AG09309 (cell line): ENCODE data around the gene BTBD6.

ENCODE experiments used
- DNase-seq: peaks from one replicate; pipeline ENCODE4 v3.0.0-alpha.2; 2010; ENCODE audit warnings: low read depth
- H3K4me3 ChIP-seq: 2 replicates; pipeline ENCODE4 v1.5.1; 2011; ENCODE audit warnings: mild to moderate bottlenecking, low read depth, low read length, moderate library complexity; ENCODE audit not compliant: control insufficient read depth
- TF ChIP-seq, protein P1 (sequence below): IDR thresholded peaks from 2 replicates; pipeline ENCODE4 v1.5.1; 2011; ENCODE audit warnings: mild to moderate bottlenecking, low read depth, low read length, inconsistent platforms; ENCODE audit not compliant: insufficient read depth, control insufficient read depth; ENCODE audit errors: missing control alignments

BTBD6 gene

DNA sequence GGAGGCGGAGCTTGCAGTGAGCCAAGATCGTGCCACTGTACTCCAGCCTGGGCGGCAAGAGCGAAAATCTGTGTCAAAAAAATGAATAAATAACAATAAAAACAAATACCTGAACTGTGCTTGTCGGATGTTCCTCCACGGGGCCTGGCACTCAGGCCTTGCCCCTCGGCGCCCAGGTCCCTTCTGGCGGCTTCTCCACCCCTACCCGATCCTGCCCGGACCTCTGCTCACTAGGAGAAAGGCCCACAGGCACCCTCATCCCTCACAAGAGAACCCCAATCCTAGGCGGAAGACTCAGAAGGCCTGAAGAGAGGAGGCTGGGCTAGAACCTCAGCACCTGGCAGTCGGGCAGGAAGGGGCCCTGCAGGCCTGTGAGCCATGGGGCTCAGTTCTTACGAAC is 21.0 kb upstream of the BTBD6 start:
- TF ChIP-seq, protein P1, sequence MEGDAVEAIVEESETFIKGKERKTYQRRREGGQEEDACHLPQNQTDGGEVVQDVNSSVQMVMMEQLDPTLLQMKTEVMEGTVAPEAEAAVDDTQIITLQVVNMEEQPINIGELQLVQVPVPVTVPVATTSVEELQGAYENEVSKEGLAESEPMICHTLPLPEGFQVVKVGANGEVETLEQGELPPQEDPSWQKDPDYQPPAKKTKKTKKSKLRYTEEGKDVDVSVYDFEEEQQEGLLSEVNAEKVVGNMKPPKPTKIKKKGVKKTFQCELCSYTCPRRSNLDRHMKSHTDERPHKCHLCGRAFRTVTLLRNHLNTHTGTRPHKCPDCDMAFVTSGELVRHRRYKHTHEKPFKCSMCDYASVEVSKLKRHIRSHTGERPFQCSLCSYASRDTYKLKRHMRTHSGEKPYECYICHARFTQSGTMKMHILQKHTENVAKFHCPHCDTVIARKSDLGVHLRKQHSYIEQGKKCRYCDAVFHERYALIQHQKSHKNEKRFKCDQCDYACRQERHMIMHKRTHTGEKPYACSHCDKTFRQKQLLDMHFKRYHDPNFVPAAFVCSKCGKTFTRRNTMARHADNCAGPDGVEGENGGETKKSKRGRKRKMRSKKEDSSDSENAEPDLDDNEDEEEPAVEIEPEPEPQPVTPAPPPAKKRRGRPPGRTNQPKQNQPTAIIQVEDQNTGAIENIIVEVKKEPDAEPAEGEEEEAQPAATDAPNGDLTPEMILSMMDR: no peak
- H3K4me3 ChIP-seq: no peak overlapping the region
- no peak for DNase-seq

DNA sequence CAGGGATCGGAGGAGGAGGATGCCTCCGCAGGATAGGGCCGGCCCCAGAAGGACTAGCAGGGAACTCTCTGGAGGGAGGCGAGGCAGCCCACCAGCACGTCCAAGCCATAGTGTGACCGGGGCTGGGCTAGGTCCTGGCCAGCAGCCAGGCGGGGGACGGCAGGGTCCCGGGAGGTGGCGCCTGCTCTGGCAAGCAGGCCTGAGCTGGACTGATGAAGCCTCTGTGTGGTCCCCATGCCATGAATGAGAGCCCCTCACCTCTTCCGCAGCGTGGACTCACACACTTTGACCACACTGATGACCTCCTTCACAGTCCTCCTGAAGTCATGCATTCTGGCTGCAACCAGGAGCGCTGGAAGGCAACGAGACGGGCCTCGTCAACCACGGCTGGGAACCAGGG is 19.8 kb upstream of the BTBD6 start:
- TF ChIP-seq, protein P1: no peak
- no peak overlapping the region for H3K4me3 ChIP-seq
- DNase-seq: no peak

DNA sequence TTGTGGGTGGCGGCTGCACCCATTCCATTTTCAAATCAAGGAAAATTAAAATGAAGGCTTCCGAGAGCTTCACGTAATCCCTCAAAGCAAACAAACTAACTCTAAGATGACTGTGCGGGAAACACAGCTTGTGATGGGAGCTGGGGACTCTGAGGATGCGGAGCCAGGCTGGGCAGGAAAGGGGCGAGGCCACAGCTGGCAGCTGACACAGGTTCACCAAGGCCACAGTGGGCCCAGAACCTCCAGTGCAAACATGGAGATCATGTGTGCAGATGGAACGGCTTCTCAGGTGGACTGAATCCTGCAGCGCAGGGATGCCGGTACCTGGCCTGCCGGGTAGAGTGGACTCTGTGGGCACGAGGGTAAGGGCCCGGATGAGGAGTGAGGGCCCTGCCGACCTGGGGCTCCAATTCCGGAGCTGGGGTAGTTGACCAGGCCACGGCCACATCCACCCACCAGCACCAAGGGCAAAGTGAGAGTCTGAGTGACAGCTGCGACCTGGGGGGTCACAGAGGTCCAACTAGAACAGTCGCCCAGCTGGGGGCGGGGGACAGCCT is 19.2 kb upstream of the BTBD6 start:
- TF ChIP-seq, protein P1: no peak
- no peak for DNase-seq
- no peak overlapping the region for H3K4me3 ChIP-seq

DNA sequence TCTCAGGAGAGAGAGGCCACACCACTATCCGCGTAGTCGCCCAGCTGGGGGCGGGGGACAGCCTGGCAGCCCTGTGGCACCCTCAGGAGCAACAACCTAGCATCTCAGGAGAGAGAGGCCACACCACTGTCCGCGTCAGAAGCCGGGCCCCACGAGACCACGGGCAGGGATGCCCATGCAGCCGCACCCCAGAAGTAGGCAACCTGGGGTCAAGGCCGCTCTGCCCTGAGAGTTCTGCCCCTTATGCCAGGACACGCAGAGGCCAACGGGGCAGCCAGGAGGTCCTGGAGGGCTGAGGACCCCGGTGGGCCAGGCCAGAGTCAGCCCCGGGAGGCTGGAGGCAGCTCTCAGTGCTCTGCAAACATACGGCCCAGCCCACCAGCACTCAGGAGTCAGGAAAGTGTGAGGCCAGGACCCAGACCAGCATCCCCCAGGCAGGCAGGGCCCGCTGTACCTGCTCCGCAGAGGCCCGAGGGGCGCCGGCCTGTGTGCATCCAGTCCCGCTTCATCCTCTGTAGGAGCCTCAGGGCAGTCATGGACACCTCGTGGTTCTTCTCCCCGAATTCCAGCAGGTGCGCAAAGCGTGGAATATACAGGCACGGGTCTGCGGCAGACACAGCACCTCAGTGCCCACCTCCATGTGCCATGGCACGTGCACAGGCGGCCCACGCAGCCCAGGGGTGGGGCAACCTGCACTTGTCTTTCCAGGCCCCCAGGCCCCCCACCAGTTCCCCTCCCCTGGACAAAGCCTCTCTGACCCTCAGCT is 7.3 kb upstream of the BTBD6 start:
- H3K4me3 ChIP-seq: no peak overlapping the region
- no peak for DNase-seq
- TF ChIP-seq, protein P1: no peak

DNA sequence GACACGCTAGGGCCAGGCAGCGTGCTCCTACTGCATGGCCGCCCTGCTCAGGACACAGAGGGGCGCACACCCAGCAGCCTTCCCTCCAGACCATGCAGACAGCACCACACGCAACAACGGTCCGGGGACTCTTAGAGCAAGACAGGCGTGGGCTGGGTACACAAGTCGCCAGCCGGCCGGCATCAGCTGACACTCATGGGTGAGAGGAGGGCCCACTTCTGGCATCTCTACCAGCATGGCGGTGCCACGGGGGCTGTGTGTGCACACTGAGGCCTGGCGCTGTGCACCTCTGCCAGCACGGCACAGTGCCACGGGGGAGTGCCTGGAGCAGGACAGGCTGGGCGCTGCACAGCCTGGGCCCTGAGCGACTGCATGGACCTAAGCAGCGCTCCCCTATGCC is 6.7 kb upstream of the BTBD6 start:
- H3K4me3 ChIP-seq: no peak overlapping the region
- no peak for DNase-seq
- TF ChIP-seq, protein P1: no peak

DNA sequence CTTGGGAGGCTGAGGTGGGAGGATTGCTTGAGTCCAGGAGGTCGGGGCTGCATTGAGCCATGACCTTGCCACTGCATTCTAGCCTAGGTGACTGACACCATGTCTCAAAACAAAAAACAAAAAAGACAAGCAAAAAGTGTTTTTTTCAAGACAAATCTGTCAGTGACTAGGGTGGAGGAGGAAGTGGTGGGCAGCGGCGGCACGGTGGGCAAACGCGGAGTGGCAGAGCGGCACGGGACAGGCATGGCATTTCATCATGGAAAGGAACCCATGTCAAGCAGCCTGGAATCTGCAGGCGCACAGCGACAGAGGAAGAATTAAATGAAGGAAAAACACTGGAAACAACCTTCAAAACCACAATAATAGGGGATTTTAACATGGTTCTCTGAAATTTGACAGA is 4.0 kb upstream of the BTBD6 start:
- TF ChIP-seq, protein P1: no peak
- no peak for DNase-seq
- H3K4me3 ChIP-seq: no peak overlapping the region
